A549 (cell line): ENCODE results near the gene NFIA.

Experiments used
- BHLHE40 ChIP-seq: IDR thresholded peaks from 2 replicates; pipeline ENCODE4 v1.6.1; 2012; ENCODE audit warnings: low read depth, low read length, inconsistent platforms
- CEBPB ChIP-seq, 2 experiments: fragments of >200 bp in 1 of 2; sonication (Bioruptor Twin) in 1 of 2; formaldehyde crosslinking in 1 of 2; IDR thresholded peaks; 2 replicates each; pipeline ENCODE4 v1.6.1; 2012 to 2016
- ELK1 ChIP-seq: fragments of 150-350 bp; IDR thresholded peaks from 2 replicates; pipeline ENCODE4 v1.6.1; 2014; ENCODE audit warnings: low read depth, mild to moderate bottlenecking, low read length
- EP300 ChIP-seq, 2 experiments: fragments of >200 bp; sonication (Bioruptor Twin); formaldehyde crosslinking; IDR thresholded peaks; 2 replicates in 1 of 2; 3 replicates in 1 of 2; pipeline ENCODE4 v1.6.1; 2016 to 2017
- POLR2A ChIP-seq: IDR thresholded peaks from 2 replicates; pipeline ENCODE4 v1.6.1; 2012; ENCODE audit warnings: mild to moderate bottlenecking, low read length
- RAD21 ChIP-seq, 2 experiments: fragments of >200 bp in 1 of 2; sonication (Bioruptor Twin) in 1 of 2; formaldehyde crosslinking in 1 of 2; IDR thresholded peaks in 1 of 2; conservative IDR thresholded peaks in 1 of 2; 2 replicates in 1 of 2; 3 replicates in 1 of 2; pipeline ENCODE4 v1.6.1; 2012 to 2018; ENCODE audit warnings: inconsistent platforms in 1 of 2
- RCOR1 ChIP-seq: fragments of 150-350 bp; IDR thresholded peaks from 2 replicates; pipeline ENCODE4 v1.6.1; 2014; ENCODE audit warnings: antibody characterized with exemption, low read length, low read depth
- REST ChIP-seq: fragments of 200-600 bp; sonication (generic); IDR thresholded peaks from 2 replicates; pipeline ENCODE4 v1.6.1; 2016; ENCODE audit warnings: antibody characterized with exemption, mild to moderate bottlenecking, moderate library complexity
- TF ChIP-seq, protein P1 (sequence below): fragments of >200 bp; sonication (Bioruptor Twin); formaldehyde crosslinking; IDR thresholded peaks from 3 replicates; pipeline ENCODE4 v1.5.1; 2016

- no peak for TF ChIP-seq RAD21 (conservative IDR thresholded peaks at IDR 0.05 in 1 of 2, IDR thresholded peaks at IDR 0.05 in 1 of 2)
- TF ChIP-seq EP300 (IDR thresholded peaks at IDR 0.05) = no peak
- TF ChIP-seq, protein P1, sequence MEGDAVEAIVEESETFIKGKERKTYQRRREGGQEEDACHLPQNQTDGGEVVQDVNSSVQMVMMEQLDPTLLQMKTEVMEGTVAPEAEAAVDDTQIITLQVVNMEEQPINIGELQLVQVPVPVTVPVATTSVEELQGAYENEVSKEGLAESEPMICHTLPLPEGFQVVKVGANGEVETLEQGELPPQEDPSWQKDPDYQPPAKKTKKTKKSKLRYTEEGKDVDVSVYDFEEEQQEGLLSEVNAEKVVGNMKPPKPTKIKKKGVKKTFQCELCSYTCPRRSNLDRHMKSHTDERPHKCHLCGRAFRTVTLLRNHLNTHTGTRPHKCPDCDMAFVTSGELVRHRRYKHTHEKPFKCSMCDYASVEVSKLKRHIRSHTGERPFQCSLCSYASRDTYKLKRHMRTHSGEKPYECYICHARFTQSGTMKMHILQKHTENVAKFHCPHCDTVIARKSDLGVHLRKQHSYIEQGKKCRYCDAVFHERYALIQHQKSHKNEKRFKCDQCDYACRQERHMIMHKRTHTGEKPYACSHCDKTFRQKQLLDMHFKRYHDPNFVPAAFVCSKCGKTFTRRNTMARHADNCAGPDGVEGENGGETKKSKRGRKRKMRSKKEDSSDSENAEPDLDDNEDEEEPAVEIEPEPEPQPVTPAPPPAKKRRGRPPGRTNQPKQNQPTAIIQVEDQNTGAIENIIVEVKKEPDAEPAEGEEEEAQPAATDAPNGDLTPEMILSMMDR = no peak
- no peak for TF ChIP-seq POLR2A
- TF ChIP-seq RCOR1 = no peak
- no peak for TF ChIP-seq BHLHE40
- no peak for TF ChIP-seq ELK1
- no peak for TF ChIP-seq CEBPB (IDR thresholded peaks at IDR 0.05)
- no peak for TF ChIP-seq REST
These were observed 35.9 kb upstream of the NFIA start for GRCh38 chr1:61046434-61046833.
